GM18505 (cell line): Measurements from ENCODE around the gene SOX18.

Experiments used
- ATAC-seq: cut with Tn5 transposase; IDR thresholded peaks from one replicate; pipeline ENCODE4 v1.9.1; 2021; ENCODE audit not compliant: unreplicated experiment
- POLR2A ChIP-seq: IDR thresholded peaks from 4 replicates; pipeline ENCODE4 v1.6.1; 2011; ENCODE audit warnings: borderline replicate concordance; ENCODE audit not compliant: insufficient read depth, insufficient read length; ENCODE audit errors: extremely low read depth

The SOX18 gene

DNA sequence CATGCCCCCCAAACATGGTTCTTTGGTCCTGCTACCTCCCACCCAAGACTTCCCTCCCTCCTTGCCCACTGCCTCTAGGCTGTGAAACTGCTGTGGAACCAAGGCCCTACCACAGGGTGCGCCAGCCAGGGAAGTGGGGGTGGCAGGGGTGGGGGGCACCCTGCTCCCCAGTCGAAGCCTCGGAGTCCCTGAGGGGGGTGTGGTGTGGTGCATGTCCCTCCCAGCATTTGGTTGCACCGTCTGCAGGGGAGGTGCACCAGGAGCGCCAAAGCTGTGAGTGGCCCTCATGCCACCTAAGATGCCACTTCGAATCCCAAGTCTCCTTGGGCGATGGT, 28.1 kb upstream of the SOX18 start:
- no peak for ATAC-seq
- no peak for TF ChIP-seq POLR2A

DNA sequence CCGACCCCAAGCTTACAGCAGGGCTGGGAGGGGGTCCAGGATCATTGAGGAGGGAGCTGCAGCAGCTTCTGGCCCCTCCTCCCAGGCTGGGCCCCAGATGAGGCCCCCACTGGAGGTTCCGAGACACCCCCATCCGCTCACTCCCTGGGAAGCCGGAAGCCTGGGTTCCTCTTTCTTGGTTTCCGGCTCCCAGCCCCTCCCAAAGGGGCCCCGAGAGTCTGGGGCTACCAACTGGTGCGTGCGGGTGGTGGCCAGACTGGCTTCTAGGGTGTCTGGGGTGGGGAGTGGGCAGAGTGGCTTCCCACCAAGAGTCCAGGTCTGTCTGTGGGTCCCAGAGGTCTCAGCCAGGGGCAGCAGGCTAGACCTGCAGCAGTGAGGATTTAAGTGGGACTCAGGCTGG, 27.7 kb upstream of the SOX18 start:
- no peak for ATAC-seq
- no peak for TF ChIP-seq POLR2A

DNA sequence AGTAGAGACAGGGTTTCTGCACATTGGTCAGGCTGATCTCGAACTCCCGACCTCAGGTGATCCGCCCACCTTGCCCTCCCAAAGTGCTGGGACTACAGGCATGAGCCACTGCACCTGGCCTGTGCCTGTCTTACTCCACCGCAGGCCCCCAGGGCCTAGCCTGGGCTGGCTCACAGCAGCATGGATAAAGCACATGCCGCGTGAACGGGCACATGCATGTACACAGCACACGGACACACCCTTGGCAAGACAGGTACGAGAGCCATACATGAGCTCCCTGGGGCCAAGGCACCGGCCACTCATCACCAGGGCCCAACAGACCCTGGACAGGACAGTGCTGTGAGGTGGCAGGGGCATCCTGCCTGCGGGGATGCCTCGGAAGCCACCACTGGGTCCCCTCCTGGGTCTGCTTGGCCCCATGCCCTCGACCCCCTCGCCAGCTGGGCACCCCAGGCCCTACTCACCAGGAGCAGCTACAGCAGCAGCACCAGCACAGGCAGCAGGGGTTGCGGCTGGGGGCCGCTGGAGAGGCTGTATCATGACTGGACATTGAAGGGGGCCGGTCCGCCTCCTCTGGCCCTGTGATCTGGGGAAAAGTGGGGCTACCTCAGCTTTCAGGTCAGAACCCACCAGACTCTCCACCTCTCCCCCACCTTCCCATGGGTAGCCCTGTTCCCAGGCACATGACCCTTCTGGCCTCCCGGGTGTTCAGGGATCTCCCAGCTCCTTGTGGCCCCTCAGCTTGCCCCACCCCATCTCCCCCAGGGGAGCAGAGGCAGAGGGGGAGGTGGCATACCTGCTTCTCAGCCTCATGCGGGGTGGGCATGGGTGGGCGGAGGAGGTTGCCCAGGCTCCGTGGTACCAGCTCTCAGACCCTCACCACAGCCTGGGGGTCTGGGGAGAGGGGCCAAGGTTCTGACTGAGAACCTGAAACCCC, 26.9 kb upstream of the SOX18 start:
- ATAC-seq, result no peak
- TF ChIP-seq POLR2A, result no peak

DNA sequence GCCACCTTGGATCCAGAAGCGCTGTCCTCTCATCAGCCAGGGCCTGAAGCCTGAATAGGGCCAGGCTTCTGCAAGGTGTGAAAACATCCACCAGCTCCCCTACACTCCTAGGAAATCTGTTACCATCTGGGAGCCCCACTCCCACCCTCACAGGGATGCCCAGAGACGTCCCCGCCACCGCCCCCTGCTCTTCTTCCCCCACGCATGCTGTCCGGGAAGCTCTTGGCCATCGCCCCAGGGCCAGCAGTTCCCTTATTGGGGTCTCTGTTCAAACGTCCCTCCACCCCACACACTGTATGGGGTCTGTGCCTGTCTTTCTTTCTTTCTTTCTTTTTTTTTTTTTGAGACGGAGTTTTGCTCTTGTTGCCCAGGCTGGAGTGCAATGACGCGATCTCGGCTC, 26.1 kb upstream of the SOX18 start:
- ATAC-seq, result no peak
- TF ChIP-seq POLR2A, result no peak

DNA sequence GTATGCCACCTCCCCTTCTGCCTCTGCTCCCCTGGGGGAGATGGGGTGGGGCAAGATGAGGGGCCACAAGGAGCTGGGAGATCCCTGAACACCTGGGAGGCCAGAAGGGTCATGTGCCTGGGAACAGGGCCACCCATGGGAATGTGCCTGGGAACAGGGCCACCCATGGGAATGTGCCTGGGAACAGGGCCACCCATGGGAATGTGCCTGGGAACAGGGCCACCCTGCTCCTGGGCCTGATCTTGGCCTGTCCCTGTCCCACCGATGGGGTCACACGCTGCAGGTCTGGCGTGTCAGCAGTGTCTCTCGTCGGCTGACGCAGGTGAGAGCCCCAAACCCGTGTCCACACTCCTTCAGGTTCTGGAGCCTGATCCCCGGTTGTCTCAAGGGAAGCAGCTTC, 25.5 kb upstream of the SOX18 start:
- ATAC-seq, result no peak
- TF ChIP-seq POLR2A, result no peak

DNA sequence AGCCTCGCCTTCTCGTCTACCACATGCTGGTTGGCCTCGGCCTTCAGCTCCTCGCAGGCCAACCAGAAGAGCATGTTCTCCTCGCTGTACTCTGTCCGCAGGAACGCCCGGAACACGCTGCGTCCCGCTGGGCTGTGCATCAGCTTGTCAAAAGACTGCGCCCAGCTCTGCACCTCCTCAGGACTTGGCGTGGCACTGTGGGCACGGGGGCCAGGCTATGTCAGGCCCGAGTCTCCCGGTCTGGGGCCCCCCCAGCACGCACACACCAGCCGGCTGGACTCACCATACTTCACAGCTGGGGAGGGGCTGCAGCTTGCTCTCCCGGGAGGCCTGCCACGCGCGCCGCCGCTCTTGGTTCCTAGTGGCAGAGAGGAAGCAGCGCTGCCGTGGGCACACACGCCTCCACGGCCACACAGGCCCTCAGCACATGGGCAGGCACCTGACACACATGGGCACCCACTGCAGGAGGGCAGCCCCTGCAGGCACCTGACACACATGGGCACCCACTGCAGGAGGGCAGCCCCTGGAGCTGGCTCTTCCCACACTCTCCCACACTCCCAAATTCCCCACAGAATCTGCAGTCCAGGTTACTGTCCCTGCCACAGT, 24.8 kb upstream of the SOX18 start:
- no peak for ATAC-seq

DNA sequence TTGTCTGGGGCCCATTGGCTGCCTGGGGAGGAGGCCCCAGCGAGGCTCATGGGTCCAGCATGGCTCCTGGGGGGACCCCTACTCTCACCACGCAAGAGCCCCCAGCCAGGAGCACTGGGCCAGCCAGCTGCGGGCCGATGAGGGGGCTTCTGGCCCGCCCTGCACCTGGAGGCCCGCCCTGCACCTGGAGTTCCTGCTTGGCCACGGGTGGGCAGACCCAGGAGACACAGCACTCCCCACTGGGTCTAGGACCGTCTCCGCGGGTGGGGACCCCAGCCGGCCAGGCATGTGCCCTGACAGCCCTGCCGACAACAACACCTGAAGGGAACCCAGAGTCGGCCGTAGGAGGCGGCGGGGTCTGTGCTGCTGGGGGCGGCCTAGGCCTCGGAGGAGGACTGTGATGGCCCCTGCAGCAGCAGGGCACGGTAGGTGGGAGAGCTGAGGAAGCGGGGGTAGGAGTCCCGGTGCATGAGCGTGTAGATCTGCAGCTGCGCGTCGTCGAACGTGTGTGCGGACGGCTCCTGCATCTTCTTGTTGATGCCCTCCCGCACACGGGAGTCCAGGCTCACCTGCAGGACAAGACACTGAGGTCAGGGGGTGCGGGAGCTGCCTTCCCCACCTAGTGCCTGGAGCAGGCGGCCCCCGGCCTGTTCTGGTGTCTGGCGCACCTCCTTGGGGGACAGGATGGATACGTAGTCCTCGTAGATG, 24.2 kb upstream of the SOX18 start:
- ATAC-seq, result no peak
- TF ChIP-seq POLR2A, result no peak

More for the DNA sequence above, 24.8 kb upstream of the SOX18 start:
- no peak for TF ChIP-seq POLR2A

DNA sequence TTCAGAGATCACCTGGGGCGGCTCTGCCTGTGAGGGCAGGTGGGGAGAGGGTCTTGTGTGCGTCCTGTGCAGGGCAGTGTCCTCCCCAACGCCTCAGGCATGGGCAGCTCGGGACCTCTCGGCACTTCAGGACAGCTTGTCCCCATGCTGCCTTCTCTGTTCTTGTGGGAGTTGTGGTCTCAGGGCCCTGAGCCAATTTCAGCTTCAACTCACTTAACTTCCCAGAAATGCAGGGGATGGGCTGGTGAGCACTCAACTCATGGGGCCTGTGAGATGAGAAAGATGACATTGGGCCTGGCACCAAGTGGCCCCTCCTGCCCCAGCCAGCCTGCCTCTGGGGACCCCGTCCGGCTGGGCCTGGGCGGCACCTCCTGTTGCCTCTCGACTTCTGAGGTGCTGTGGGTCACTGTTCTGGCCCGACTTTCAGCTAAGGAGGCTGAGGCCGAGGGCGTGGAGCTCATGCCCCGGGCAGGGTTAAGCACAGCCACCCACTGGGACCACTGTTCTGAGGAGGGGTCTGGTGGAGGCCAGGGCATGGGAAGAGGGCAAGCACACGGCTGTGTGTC, 23.1 kb upstream of the SOX18 start:
- TF ChIP-seq POLR2A, result no peak
- no peak for ATAC-seq

DNA sequence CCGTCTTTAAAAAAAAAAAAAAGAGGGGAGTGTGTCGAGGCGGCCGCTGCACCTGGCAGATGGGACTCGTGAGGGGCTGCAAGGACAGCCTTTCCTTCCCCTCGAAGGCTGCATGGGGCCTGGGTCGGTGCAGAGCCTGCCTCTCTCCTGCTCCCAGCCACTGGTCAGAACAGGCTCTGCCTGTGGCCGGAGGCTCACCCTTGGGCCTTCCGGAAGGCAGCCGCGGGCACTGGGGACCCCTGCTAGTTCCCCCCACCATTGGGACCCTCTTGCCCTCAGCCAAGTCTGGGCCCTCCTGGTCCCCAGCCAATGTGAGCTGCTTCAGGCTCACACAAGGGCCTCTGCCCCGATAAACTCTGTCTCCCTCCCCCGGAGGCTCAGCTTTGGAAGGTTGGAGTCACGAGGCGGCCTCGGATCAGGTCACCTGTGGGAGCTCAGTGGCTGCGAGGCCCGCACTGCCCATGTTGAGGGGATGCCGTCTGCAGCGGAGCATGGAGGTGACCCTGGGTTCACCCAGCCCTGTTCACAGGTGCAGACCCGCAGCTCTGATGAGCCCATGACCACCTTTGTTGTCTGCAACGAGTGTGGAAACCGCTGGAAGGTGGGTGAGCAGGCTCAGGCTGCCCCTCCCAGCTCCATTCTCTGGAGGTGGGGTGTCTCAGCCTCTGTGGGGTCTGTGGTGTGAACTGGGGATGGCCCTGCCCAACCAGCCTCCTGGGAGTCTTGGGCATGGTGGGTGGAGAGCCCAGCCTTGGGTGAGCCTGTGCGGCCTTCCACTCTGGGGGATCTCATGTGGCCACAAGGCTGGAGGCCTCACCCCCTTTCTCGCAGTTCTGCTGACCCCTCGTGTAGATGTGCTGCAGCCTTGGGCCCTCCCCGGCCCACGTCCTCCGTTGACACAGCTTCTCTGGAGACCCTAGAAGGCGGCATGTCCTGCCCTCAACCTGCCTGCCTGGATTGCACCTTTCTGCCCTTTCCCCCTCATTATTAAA, 22.2 kb upstream of the SOX18 start:
- ATAC-seq, result no peak
- no peak for TF ChIP-seq POLR2A

DNA sequence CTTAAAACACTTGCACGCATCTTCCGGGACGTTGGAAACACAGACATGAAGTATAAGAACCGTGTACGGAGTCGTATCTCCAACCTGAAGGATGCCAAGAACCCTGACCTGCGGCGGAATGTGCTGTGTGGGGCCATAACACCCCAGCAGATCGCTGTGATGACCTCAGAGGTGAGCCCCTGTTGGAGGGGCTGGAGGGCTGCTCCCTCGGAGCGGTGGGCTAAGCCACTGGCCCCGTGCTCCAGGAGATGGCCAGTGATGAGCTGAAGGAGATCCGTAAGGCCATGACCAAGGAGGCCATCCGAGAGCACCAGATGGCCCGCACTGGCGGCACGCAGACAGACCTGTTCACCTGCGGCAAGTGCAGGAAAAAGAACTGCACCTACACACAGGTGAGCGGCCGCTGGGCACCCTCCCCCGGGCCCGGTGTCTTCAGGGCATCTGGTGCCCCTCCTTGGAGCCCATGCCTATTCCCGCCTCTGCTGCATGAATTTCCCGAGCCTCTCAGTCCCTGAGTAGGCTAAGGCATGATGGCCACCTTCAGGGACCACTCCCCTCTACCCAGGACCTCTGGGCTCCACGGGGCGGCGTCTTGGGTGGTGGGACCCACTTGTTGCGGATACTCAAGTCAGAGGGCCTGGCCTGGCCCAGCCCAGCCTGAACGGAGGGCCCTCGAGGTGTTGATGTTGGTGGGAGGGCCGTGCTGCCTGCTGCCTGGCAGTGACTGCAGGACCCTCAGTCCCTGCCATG, 21.0 kb upstream of the SOX18 start:
- no peak for TF ChIP-seq POLR2A
- no peak for ATAC-seq

DNA sequence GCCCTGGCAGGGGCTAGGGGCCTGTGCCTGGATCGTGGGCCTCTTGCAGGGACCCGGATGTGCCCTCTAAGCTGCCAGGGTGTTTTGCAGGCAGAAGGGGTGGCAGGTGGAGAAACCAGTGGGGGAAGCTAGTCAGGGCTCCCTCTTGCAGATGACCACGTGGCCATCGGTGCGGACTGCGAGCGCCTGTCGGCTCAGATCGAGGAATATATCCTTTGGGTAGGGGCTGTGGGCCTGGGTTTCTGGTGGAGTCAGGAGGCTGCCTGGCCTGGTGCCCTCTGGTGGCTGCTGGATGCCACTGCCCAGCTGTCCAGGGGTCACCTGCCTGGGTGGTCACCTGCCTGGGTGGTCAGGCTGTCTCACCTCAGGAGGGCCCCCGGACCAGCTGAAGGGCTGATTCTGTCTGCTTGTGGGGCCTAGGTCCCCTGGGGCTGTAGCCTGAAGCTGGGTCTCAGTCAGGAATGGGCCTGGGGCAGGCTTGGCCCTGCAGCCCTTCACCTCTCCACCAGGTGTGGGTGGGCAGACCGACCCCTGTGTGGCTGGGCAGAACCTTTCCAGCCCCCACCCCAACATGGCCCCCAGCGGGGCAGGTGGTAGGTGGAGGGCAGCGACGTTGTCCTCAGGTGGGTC, 20.3 kb upstream of the SOX18 start:
- no peak for ATAC-seq
- TF ChIP-seq POLR2A, result no peak
